Measurements from ENCODE around the gene MYO5C. TPM values are rescaled to one million over a fixed set of nuclear protein-coding genes. Genes with fewer than 3 reads are reported as not detected.
A peak's percentile ranks its signal among the peaks of the same experiment; 100 is the strongest.

The MYO5C gene
- total and polyA plus RNA-seq, 2 of the 8 experiments (the other 6 are each of a cell fraction or from before 2014, with no cell fraction given) = 8.2 to 26.7 TPM

DNA sequence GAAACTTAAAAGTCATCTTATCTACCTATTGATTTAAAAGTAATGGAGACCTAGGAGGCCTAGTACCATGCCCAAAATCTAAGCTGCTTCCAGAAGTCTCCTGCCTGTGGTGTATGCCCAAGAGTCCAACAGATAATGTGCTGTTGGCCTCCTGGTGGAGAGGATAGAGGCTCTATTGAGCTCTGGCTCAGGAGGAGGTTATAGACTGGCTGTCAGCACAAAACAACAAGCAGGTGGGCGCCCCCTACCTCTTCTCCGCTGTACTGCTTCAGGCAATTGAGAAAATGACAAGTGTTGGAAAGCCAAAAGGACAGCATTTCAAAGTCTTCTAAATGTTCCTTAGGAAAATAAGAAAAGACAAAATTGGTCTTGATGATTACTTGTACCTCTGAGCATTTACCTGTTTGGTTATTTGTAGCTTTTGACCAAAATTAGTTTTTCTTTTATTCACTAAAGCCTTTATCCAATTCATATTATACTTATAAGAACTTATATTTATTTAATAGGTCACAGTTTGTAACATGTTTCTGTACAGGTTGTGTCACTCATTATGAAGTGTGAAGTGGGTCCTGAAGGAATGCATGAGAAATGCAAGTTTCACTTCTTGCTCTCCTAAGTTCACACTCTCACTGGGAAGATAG, 87.2 kb downstream of the MYO5C start (continued):
- no peak for TF ChIP-seq CBX8 (IDR thresholded peaks at IDR 0.05; ENCODE audit: borderline replicate concordance, low read depth, low read length)
- no peak for TF ChIP-seq RNF2 (IDR thresholded peaks at IDR 0.05; ENCODE audit: borderline replicate concordance, low read depth, low read length, missing control alignments, poor library complexity, severe bottlenecking)
- 0 out of 2 replicates have a peak, but pooled peaks have one; percentile 15 for TF ChIP-seq EGR1 (IDR thresholded peaks at IDR 0.05; ENCODE audit: borderline replicate concordance, low read depth, low read length)
- TF ChIP-seq CTBP2 (IDR thresholded peaks at IDR 0.05; ENCODE audit: borderline replicate concordance, insufficient read depth, insufficient read length, low read length) = no peak
- 0 out of 4 replicates have a peak, but pooled peaks have one; percentile 50 to 61 for TF ChIP-seq SIN3A (conservative IDR thresholded peaks at IDR 0.05 in 1 of 2, IDR thresholded peaks at IDR 0.05 in 1 of 2; ENCODE audit: low read depth in 1 of 2, low read length in 2 of 2)
- TF ChIP-seq POLR2AphosphoS5 (IDR thresholded peaks at IDR 0.05; ENCODE audit: low read depth, low read length) = no peak
- TF ChIP-seq JUN (IDR thresholded peaks at IDR 0.05; ENCODE audit: low read depth, low read length) = no peak
- TF ChIP-seq BRCA1 (IDR thresholded peaks at IDR 0.05; ENCODE audit: low read depth, low read length) = no peak
- TF ChIP-seq ZNF274 (IDR thresholded peaks at IDR 0.05; ENCODE audit: borderline replicate concordance, extremely low read depth, low read length) = no peak
- TF ChIP-seq RXRA (IDR thresholded peaks at IDR 0.05; ENCODE audit: insufficient read depth, low read depth, low read length) = no peak
- TF ChIP-seq NRF1 (IDR thresholded peaks at IDR 0.05; ENCODE audit: low read depth, low read length) = no peak
- no peak for TF ChIP-seq TBP (IDR thresholded peaks at IDR 0.05; ENCODE audit: low read depth, low read length)
- no peak for TF ChIP-seq CBX5 (IDR thresholded peaks at IDR 0.05; ENCODE audit: low read depth, low read length)
- peak; percentile 66 to 77 for TF ChIP-seq RAD21 (IDR thresholded peaks at IDR 0.05 in 1 of 2, conservative IDR thresholded peaks at IDR 0.05 in 1 of 2; ENCODE audit: low read depth in 2 of 2, low read length in 2 of 2)
- no peak for TF ChIP-seq EZH2 (IDR thresholded peaks at IDR 0.05; ENCODE audit: low read depth, low read length, severe bottlenecking)
- TF ChIP-seq HDAC6 (IDR thresholded peaks at IDR 0.05; ENCODE audit: low read depth, low read length) = no peak
- TF ChIP-seq, protein P1, sequence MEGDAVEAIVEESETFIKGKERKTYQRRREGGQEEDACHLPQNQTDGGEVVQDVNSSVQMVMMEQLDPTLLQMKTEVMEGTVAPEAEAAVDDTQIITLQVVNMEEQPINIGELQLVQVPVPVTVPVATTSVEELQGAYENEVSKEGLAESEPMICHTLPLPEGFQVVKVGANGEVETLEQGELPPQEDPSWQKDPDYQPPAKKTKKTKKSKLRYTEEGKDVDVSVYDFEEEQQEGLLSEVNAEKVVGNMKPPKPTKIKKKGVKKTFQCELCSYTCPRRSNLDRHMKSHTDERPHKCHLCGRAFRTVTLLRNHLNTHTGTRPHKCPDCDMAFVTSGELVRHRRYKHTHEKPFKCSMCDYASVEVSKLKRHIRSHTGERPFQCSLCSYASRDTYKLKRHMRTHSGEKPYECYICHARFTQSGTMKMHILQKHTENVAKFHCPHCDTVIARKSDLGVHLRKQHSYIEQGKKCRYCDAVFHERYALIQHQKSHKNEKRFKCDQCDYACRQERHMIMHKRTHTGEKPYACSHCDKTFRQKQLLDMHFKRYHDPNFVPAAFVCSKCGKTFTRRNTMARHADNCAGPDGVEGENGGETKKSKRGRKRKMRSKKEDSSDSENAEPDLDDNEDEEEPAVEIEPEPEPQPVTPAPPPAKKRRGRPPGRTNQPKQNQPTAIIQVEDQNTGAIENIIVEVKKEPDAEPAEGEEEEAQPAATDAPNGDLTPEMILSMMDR (IDR thresholded peaks at IDR 0.05; ENCODE audit: control extremely low read depth in 1 of 3, insufficient read depth in 1 of 3, low read depth in 1 of 3, low read length in 3 of 3) = peak; percentile 66 to 98 (median 92)
- no peak for TF ChIP-seq HDAC2 (IDR thresholded peaks at IDR 0.05; ENCODE audit: borderline replicate concordance in 1 of 2, low read depth in 2 of 2, low read length in 2 of 2)
- TF ChIP-seq TAF1 (IDR thresholded peaks at IDR 0.05; ENCODE audit: low read depth, low read length) = no peak
- no peak for TF ChIP-seq TEAD4 (IDR thresholded peaks at IDR 0.05; ENCODE audit: low read depth, low read length)

All from H1 (cell line).